GM19397 (cell line): ENCODE data around the gene PRPF38B.

ENCODE experiments used
- ATAC-seq: cut with Tn5 transposase; IDR thresholded peaks from one replicate; pipeline ENCODE4 v1.9.1; 2021; ENCODE audit warnings: mild to moderate bottlenecking, moderate library complexity; ENCODE audit not compliant: unreplicated experiment

The PRPF38B gene

GRCh38 chr1:108717774-108718316 is 25.7 kb downstream of the PRPF38B start:
- ATAC-seq, result no peak

- ATAC-seq, result no peak
These were observed 27.0 kb downstream of the PRPF38B start for GRCh38 chr1:108718927-108719655.

GRCh38 chr1:108719656-108720435 is 27.7 kb downstream of the PRPF38B start:
- ATAC-seq, result no peak

- no peak for ATAC-seq
These were observed 30.2 kb downstream of the PRPF38B start for GRCh38 chr1:108722292-108722691.

GRCh38 chr1:108725906-108726305 is 33.8 kb downstream of the PRPF38B start:
- no peak for ATAC-seq

- no peak for ATAC-seq
These were observed 36.3 kb downstream of the PRPF38B start for GRCh38 chr1:108728327-108728923.

- ATAC-seq, result no peak
These were observed 37.4 kb downstream of the PRPF38B start for GRCh38 chr1:108729481-108729880.

- ATAC-seq, result no peak
These were observed 40.3 kb downstream of the PRPF38B start for GRCh38 chr1:108732398-108732797.

- no peak for ATAC-seq
These were observed 42.2 kb downstream of the PRPF38B start for GRCh38 chr1:108734171-108734865.

- ATAC-seq, result no peak
These were observed 50.1 kb downstream of the PRPF38B start for GRCh38 chr1:108742253-108742652.

- ATAC-seq, result no peak
These were observed 53.9 kb downstream of the PRPF38B start for GRCh38 chr1:108745980-108746381.

- peak; percentile 91 for ATAC-seq
These were observed 54.5 kb downstream of the PRPF38B start, which contains the start of gene STXBP3 for GRCh38 chr1:108746382-108747170. Gene STXBP3 (plus strand): TSS chr1:108746674. CDS start chr1:108746738, 64 bp downstream.

GRCh38 chr1:108747171-108747850 is 55.2 kb downstream of the PRPF38B start:
- ATAC-seq, result peak; percentile 18

- ATAC-seq, result no peak
These were observed 55.8 kb downstream of the PRPF38B start for GRCh38 chr1:108747898-108748297.

GRCh38 chr1:108749081-108749480 is 57.0 kb downstream of the PRPF38B start:
- ATAC-seq, result no peak

GRCh38 chr1:108750476-108751181 is 58.5 kb downstream of the PRPF38B start:
- no peak for ATAC-seq
